ENCODE measurements around the gene KIAA1755.

Gene KIAA1755

GRCh38 chr20:38164624-38165088 lies 95.9 kb downstream of the KIAA1755 start:
- DNase-seq, result no peak

- no peak for DNase-seq
Observed at GRCh38 chr20:38164069-38164468, 96.5 kb downstream of the KIAA1755 start.

DNA sequence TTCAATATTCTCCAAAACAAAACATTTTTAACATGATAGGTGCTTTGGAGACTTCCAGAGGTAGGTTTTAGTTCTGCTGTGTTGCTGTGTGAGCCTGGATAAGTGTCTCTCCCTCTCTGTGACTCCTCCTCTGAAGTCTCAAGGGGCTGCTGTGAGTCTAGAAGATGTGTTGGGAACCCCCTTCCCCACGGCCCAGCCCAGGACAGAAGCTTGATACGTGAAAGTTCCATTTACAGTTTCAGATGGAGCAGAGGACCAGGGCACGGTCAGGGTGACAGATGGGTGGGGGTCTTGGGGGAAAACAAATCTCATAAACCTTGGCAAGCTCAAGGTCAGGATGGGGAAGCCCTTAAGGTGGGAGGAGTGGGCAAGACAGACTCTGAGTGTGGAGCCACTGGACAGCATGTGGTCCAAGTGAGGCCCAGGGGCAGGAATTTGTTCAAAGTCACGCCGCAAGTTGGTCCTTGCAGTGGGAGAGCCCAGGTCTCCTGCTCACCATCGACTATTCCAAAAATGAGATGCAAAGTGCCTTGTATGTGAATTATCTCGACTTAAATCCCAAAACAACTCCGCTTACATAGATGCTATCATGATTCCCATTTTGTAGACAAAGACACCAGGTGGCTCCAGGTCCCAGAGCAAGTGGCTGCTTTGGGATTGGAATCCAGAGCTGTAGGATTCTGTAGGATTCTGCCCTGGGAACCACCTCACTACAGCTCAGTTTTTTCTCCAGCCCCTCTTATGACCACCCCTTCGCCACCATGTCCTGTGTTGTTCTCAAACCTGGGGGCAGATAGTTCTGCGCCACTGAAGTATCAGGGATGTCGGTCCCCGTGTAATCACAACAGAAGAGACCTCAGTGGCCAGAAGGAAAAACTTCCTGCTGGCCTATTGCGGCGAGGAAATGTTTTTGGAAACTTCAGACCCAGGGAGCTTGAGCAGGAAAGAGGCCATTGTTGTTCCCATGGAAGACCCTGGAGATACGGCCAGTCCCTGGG lies 97.4 kb downstream of the KIAA1755 start:
- no peak for DNase-seq

GRCh38 chr20:38162149-38162548 lies 98.4 kb downstream of the KIAA1755 start:
- no peak for DNase-seq

DNA sequence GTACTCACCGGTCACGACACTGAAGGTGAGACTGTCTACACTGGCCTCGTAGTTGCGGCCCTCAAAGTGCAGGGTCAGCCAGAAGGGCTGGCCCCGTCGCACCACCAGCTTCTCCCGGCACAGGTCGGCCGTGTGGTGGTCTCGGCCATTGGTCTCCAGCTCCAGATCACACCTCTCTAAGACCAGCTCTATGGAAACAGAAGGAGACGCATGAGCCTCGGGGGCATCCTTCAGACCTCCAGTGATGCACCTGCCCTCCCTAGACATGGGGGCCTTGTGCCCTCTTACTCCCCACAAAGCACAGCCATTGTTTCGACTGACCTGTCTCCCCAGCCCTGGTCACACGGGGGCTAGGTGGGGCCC lies 99.1 kb downstream of the KIAA1755 start:
- DNase-seq, result no peak
